C4-2B (cell line): Measurements from ENCODE around the gene TST.

Source experiments
- H3K27ac ChIP-seq: fragments of 450-650 bp; 2 replicates; pipeline ENCODE4 v1.5.1; 2017
- ZFX ChIP-seq: fragments of 450-650 bp; IDR thresholded peaks from 2 replicates; pipeline ENCODE4 v1.6.1; 2017
- TF ChIP-seq, protein P1 (sequence below): fragments of 450-650 bp; conservative IDR thresholded peaks from 2 replicates; pipeline ENCODE4 v1.5.1; 2017; ENCODE audit warnings: mild to moderate bottlenecking

Gene TST

DNA sequence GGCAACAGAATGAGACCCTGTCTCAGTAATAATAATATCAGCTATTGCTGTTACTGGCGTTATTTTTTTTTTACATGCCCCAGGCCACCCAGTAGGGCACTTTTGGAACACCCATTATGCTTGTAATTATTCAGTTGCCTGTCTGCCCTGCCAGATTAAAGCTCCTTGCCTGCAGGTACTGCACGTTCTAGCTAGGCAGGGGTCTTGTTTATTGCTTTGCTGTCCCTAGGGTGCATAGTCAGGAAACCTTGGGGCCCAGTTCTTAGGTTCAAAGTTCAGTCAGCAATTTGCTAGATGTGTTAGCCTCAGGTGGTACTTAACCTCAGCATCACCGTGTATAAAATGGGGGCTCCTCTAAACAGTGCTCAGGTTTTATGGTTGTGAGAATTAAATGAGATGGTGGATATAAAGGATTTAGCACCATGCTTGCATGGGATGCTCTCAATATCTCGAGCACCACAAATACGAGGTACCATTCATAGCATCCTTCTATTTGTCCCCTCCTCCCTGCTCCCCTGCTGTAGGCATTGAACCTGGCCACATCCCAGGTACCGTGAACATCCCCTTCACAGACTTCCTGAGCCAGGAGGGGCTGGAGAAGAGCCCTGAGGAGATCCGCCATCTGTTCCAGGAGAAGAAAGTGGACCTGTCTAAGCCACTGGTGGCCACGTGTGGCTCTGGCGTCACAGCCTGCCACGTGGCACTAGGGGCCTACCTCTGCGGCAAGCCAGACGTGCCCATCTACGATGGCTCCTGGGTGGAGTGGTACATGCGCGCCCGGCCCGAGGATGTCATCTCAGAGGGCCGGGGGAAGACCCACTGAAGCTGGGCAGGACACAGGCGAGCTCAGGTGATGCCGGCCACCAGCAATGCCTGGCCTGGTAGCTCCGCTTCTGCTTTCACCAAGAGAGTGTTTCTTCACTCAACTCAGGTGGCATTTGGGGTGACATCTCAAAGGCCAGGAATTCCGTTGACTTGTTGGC, 9.7 kb upstream of the TST start:
- no peak overlapping the region for H3K27ac ChIP-seq
- TF ChIP-seq ZFX = no peak
- TF ChIP-seq, protein P1, sequence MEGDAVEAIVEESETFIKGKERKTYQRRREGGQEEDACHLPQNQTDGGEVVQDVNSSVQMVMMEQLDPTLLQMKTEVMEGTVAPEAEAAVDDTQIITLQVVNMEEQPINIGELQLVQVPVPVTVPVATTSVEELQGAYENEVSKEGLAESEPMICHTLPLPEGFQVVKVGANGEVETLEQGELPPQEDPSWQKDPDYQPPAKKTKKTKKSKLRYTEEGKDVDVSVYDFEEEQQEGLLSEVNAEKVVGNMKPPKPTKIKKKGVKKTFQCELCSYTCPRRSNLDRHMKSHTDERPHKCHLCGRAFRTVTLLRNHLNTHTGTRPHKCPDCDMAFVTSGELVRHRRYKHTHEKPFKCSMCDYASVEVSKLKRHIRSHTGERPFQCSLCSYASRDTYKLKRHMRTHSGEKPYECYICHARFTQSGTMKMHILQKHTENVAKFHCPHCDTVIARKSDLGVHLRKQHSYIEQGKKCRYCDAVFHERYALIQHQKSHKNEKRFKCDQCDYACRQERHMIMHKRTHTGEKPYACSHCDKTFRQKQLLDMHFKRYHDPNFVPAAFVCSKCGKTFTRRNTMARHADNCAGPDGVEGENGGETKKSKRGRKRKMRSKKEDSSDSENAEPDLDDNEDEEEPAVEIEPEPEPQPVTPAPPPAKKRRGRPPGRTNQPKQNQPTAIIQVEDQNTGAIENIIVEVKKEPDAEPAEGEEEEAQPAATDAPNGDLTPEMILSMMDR = no peak

DNA sequence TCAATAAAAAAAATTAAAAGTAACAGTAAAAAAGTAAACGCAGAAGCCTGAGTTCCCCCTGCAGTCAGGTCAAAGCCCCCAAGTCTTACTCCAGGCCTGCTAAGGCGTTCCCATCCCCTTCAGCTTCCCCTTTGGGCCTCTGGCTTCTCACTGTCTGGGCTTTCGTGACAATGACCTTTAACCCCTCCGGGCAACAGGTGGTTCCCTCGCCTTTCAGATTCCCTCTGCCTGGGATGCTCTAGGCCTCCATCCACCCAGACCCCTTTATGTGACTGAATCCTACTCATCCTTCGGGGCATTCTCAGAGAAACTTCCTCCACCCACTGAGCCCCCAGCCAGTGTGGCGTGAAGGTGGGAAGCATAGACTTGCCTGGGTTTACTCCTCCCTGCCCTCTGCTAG, 8.3 kb upstream of the TST start:
- TF ChIP-seq, protein P1 = no peak
- TF ChIP-seq ZFX = no peak

DNA sequence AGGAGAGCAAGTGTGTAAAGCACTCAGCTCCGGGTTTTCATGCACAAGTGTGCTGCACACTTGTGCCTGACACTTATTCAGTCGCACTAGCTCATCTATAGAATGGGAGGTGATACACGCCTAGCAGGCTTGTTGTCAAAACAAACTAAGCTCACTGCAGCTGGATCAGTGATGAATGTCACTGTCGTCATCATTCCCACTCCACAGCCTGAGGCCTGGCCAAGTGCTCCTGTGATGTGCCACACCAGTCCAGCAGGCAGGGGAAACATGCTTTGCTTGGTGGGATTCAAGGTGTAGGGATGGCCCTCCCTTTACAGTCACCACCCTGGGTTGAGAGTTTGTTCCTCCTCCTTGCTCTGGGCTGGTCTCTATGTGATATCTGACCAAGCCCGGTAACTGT, 7.1 kb upstream of the TST start:
- H3K27ac ChIP-seq = no peak overlapping the region
- TF ChIP-seq ZFX = no peak
- TF ChIP-seq, protein P1 = no peak

More for the DNA sequence above, 8.3 kb upstream of the TST start:
- H3K27ac ChIP-seq = no peak overlapping the region

DNA sequence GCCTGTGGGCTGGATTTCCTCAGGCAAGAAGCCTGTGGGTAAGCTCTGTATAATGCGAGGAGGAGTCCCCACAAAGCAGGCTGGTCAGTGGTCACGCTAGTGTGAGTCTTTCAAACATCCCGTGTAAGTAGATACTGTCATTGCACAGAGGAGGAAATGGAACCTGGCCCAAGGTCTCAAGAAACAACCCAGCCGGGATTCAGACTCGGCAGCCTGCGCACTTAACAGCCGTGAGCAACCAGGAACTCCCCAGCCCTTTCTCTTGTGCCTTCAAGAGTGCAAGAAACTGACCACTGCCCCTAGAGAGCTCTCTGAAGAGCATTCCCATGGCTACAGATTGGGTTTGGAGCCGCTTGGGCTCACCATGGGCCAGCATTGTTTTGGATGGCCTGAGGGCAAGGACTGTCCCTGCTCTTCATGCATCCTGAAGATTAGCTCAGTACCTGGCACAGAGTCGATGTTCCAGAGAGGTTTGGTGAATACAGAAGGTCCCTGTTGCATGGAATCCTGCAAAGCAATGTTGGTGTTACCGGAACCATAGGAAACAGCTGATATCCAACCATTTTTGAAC, 6.3 kb upstream of the TST start:
- H3K27ac ChIP-seq = no peak overlapping the region
- TF ChIP-seq, protein P1 = no peak
- no peak for TF ChIP-seq ZFX

DNA sequence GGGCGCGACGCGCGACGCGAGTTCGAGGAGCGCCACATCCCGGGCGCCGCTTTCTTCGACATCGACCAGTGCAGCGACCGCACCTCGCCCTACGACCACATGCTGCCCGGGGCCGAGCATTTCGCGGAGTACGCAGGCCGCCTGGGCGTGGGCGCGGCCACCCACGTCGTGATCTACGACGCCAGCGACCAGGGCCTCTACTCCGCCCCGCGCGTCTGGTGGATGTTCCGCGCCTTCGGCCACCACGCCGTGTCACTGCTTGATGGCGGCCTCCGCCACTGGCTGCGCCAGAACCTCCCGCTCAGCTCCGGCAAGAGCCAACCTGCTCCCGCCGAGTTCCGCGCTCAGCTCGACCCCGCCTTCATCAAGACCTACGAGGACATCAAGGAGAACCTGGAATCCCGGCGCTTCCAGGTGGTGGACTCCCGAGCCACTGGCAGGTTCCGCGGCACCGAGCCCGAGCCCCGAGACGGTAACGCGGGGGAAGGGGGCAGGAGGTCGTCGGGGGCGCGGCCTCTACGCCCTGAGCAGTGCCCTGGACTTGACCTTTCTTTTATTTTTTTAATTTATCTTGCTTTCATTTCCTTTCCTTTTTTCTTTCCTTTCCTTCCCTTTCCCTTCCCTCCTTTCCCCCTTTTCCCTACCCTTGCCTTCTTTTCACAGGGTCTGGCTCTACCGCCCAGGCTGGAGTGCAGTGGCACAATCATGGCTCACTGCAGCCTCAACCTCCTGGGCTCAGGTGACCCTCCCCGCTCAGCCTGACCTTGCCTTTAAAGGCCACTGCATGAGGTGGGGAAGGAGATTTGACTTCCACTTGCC, 5.3 kb upstream of the TST start:
- H3K27ac ChIP-seq = no peak overlapping the region
- no peak for TF ChIP-seq ZFX
- TF ChIP-seq, protein P1 = no peak

DNA sequence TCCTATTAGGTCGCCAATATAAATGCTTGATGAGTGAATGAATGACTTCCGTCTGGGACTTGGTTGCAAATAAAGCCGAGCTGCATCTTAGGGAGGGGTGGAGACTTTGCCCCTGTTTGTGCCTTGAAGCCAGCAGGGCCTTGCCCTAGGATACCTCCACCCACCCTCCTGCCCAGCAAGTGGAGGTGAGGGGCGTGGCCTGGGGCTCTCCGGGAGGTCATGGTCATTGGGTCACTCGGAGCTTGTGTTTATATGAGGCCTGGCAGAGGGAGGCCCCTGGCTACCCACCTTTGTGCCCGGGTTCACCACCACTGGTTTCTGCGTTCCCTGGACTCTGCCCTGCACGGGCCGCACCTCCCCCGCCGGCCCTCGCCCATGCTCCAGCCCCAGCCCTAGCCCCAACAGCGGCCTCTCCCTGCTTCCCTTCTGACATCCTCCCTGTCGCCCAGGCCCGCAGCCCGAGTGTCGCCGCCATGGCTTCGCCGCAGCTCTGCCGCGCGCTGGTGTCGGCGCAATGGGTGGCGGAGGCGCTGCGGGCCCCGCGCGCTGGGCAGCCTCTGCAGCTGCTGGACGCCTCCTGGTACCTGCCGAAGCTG, 4.6 kb upstream of the TST start:
- no peak overlapping the region for H3K27ac ChIP-seq
- no peak for TF ChIP-seq ZFX
- TF ChIP-seq, protein P1 = no peak
